DMS53 treated with DMSO at 0.1 percent for 48 hours (cell line): ENCODE results near the gene SPRY1.
A peak's percentile ranks its signal among the peaks of the same experiment; 100 is the strongest.

ENCODE experiments used
- DNase-seq: peaks from one replicate; lab custom pipeline; 2025; ENCODE audit not compliant: unreplicated experiment; lab: John Stamatoyannopoulos, UW

The SPRY1 gene

GRCh38 chr4:123378794-123379193 is 17.8 kb upstream of the SPRY1 start:
- DNase-seq = no peak

GRCh38 chr4:123379392-123379791 is 17.2 kb upstream of the SPRY1 start:
- no peak for DNase-seq

GRCh38 chr4:123380728-123381716 is 15.6 kb upstream of the SPRY1 start:
- DNase-seq = no peak

- DNase-seq = no peak
Observed at GRCh38 chr4:123381996-123382395, 14.6 kb upstream of the SPRY1 start.

GRCh38 chr4:123383566-123383965 is 13.0 kb upstream of the SPRY1 start:
- no peak for DNase-seq

GRCh38 chr4:123386609-123387008 is 10.0 kb upstream of the SPRY1 start:
- no peak for DNase-seq

- DNase-seq = no peak
Observed at GRCh38 chr4:123390846-123391456, 5.6 kb upstream of the SPRY1 start.

- DNase-seq = no peak
Observed at GRCh38 chr4:123393721-123394120, 2.9 kb upstream of the SPRY1 start.

GRCh38 chr4:123397144-123398065 is 810 bp downstream of the SPRY1 start:
- peak; percentile 50 for DNase-seq

- peak; percentile 42 for DNase-seq
Observed at GRCh38 chr4:123398066-123398852, 1.7 kb downstream of the SPRY1 start.

- peak; percentile 18 for DNase-seq
Observed at GRCh38 chr4:123398853-123399626, 2.4 kb downstream of the SPRY1 start.

- no peak for DNase-seq
Observed at GRCh38 chr4:123399627-123400358, 3.2 kb downstream of the SPRY1 start.

- DNase-seq = no peak
Observed at GRCh38 chr4:123401271-123402120, 4.9 kb downstream of the SPRY1 start.

GRCh38 chr4:123402121-123402465 is 5.5 kb downstream of the SPRY1 start:
- no peak for DNase-seq

GRCh38 chr4:123403080-123403604 is 6.5 kb downstream of the SPRY1 start:
- DNase-seq = no peak

GRCh38 chr4:123404533-123404932 is 7.9 kb downstream of the SPRY1 start:
- no peak for DNase-seq

- no peak for DNase-seq
Observed at GRCh38 chr4:123405267-123405865, 8.8 kb downstream of the SPRY1 start.
